ENCODE data around the gene VAMP5.

DNA sequence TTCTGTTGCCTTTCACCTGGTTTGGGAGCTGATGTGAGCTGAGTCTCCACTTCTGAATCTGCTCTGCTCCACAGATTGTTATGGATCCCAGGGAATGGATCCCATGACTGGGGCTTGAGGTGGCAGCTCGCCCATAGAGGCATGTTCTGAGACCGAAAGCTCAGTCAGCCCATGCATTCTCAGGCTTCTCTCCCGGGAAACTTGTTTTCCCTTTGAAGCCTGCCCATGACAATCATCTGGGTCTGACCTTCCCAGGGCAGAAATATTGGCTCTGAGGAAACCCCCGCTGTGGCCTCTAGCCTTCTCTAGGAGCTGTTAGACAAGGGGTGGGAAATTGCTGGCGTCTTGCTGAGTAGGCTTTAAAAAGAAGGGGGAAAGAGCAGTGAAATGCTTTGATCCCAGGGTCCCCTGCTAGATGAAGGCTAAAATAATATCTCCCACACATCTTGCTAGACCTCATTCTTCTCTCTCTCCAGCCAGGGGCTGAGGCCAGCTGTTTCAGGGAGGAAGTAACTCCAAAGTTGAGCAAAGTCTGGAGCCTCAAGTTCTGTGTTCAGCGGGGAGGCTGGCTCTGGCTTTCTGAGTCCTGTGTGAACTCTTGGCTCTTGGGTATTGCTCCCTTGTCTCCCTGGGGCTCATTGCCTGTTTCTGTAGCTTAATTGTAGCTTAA lies 4.8 kb upstream of the VAMP5 start:
- TF ChIP-seq POLR2AphosphoS5 (IDR thresholded peaks at IDR 0.05; ENCODE audit: insufficient read depth in 1 of 2, low read depth in 1 of 2) = no peak
- TF ChIP-seq, protein P1, sequence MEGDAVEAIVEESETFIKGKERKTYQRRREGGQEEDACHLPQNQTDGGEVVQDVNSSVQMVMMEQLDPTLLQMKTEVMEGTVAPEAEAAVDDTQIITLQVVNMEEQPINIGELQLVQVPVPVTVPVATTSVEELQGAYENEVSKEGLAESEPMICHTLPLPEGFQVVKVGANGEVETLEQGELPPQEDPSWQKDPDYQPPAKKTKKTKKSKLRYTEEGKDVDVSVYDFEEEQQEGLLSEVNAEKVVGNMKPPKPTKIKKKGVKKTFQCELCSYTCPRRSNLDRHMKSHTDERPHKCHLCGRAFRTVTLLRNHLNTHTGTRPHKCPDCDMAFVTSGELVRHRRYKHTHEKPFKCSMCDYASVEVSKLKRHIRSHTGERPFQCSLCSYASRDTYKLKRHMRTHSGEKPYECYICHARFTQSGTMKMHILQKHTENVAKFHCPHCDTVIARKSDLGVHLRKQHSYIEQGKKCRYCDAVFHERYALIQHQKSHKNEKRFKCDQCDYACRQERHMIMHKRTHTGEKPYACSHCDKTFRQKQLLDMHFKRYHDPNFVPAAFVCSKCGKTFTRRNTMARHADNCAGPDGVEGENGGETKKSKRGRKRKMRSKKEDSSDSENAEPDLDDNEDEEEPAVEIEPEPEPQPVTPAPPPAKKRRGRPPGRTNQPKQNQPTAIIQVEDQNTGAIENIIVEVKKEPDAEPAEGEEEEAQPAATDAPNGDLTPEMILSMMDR (IDR thresholded peaks at IDR 0.05) = no peak
- TF ChIP-seq POLR2A (IDR thresholded peaks at IDR 0.05) = no peak

Measured in vagina (tissue), 2 donors.